ENCODE measurements around the gene JAML. TPM values are rescaled to one million over a fixed set of nuclear protein-coding genes. Genes with fewer than 3 reads are reported as not detected.

The JAML gene
- total and polyA plus RNA-seq, 2 of the 8 experiments (the other 6 are each of a cell fraction or from before 2014, with no cell fraction given): 0.12 to 0.58 TPM

DNA sequence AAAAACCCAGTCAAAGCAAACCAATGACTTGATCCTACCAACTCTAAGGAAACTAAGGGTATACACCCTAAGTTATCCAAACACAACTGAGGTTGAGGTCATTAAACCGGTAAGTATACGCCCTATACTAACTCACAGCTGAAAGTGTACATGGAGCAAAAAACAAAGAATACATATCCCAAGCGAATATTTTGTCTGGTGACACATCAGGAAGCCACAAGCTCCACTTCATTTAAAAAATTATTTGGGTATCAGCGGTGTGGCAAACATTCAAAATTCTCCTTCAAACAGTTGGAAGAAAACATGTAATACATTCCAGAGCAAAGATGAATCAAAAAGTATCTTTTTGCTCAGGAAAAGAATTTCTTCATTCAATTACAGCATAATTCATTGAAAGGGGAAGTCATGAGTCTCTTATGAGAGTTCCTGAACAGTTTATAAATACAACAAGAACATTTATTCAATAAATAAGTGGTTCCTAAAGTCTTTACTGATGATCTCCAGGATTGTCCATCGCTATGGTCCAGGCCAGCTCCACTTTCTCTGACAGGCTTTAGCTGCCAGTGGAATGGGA lies 4.5 kb upstream of the JAML start:
- Histone ChIP-seq H4K8ac (ENCODE audit: extremely low read depth, insufficient read depth, low read length) (no peak overlapping the region), H2BK20ac (ENCODE audit: low read length) (no peak overlapping the region), H2AK5ac (ENCODE audit: low read depth, low read length) (no peak overlapping the region), H3K14ac (ENCODE audit: insufficient read length) (no peak overlapping the region), H2BK12ac (ENCODE audit: low read depth, low read length) (no peak overlapping the region), H3K4me3 (ENCODE audit: extremely low read depth in 1 of 4, insufficient read depth in 2 of 4, low read depth in 3 of 4, low read length in 4 of 4) (no peak overlapping the region), H3K79me1 (ENCODE audit: low read depth, low read length) (no peaks in the 10 kb centered on the region), H3K23me2 (ENCODE audit: low read depth, low read length) (no peaks in the 10 kb centered on the region), H3K18ac (ENCODE audit: extremely low read depth, low read length) (no peak overlapping the region), H3K9ac (replicated peaks in 1 of 4; ENCODE audit: extremely low read depth in 1 of 4, low read depth in 3 of 4, low read length in 3 of 4) (no peak overlapping the region), H3K4me2 (ENCODE audit: insufficient read depth in 1 of 2, low read depth in 2 of 2, low read length in 2 of 2) (no peak overlapping the region), H3K27ac (ENCODE audit: low read depth, low read length) (no peak overlapping the region), H3K23ac (ENCODE audit: insufficient read length) (no peak overlapping the region), H3K9me3 (ENCODE audit: insufficient read depth in 2 of 2, low read depth in 1 of 2, low read length in 1 of 2) (no peaks in the 10 kb centered on the region), H3K4me1 (replicated peaks in 1 of 4; ENCODE audit: control insufficient read depth in 3 of 4, insufficient read depth in 4 of 4, low read length in 3 of 4) (no peaks in the 10 kb centered on the region), H3K36me3 (ENCODE audit: control insufficient read depth in 2 of 4, insufficient read depth in 4 of 4, low read length in 3 of 4) (no peaks in the 10 kb centered on the region; a peak in 1 of 8 replicates), H3K79me2 (ENCODE audit: control insufficient read depth in 1 of 2, insufficient read depth in 2 of 2, low read length in 2 of 2) (no peaks in the 10 kb centered on the region), H4K91ac (replicated peaks; ENCODE audit: insufficient read length, low read length) (no peak overlapping the region), H3K27me3 (replicated peaks in 1 of 4; ENCODE audit: control insufficient read depth in 3 of 4, extremely low read depth in 1 of 4, insufficient read depth in 3 of 4, low read length in 3 of 4) (no peaks in the 10 kb centered on the region; a peak in 1 of 7 replicates), H2BK15ac (ENCODE audit: low read length) (no peak overlapping the region), H2BK5ac (ENCODE audit: low read depth, low read length) (no peak overlapping the region), H4K20me1 (replicated peaks in 1 of 2; ENCODE audit: control insufficient read depth in 1 of 2, insufficient read depth in 2 of 2, low read length in 2 of 2) (no peaks in the 10 kb centered on the region), H2BK120ac (replicated peaks; ENCODE audit: low read depth, low read length) (no peak overlapping the region), H4K5ac (ENCODE audit: insufficient read length, low read depth, low read length) (no peak overlapping the region), H3K4ac (replicated peaks; ENCODE audit: insufficient read length, low read depth, low read length) (no peak overlapping the region), H3K56ac (replicated peaks; ENCODE audit: insufficient read length, low read depth, low read length) (no peak overlapping the region), H2AFZ (ENCODE audit: low read length) (no peak overlapping the region)
- TF ChIP-seq CBX5 (IDR thresholded peaks at IDR 0.05; ENCODE audit: low read depth, low read length) (no peak), JUN (IDR thresholded peaks at IDR 0.05; ENCODE audit: low read depth, low read length) (no peak), SIN3A (conservative IDR thresholded peaks at IDR 0.05 in 1 of 2, IDR thresholded peaks at IDR 0.05 in 1 of 2; ENCODE audit: low read depth in 1 of 2, low read length in 2 of 2) (no peak), EGR1 (IDR thresholded peaks at IDR 0.05; ENCODE audit: borderline replicate concordance, low read depth, low read length) (no peak), PHF8 (conservative IDR thresholded peaks at IDR 0.05; ENCODE audit: low read depth, low read length) (no peak), KDM4A (IDR thresholded peaks at IDR 0.05; ENCODE audit: low read depth, low read length, severe bottlenecking) (no peak)
- 89% methylated on average over 5 of the region's 5 CpGs; no CpG with 5 or more reads in 1 of the 2 experiments for WGBS, 2 experiments (ENCODE audit: extremely low coverage in 1 of 2, insufficient coverage in 1 of 2, insufficient read length in 1 of 2, insufficient replicate concordance in 2 of 2, low coverage in 1 of 2, low lambda C conversion rate in 2 of 2, missing lambda C conversion rate in 1 of 2)
- POLR2A ChIA-PET (ENCODE audit: partially characterized antibody): interaction anchor here (0.6 kb wide), 1 partner anchor 11 kb away, joined by 3 read pairs; no protein-coding TSS in a partner anchor
- CTCF ChIA-PET (ENCODE audit: partially characterized antibody): interaction anchor here (1.5 to 1.6 kb wide), 2 partner anchors 15 to 31 kb away, joined by 5 to 6 read pairs; no protein-coding TSS in a partner anchor
- DNase-seq (ENCODE audit: low read depth in 1 of 2, low spot score in 2 of 2) (no peak), FAIRE-seq (no peak)

All from H1 (cell line).